WTC11 (cell line): ENCODE measurements around the gene OGFR. TPM values are rescaled to one million over a fixed set of nuclear protein-coding genes. Genes with fewer than 3 reads are reported as not detected.

Experiments used
- ATAC-seq: fragments of 200-7000 bp; cut with Tn5 transposase; 2 replicates; pipeline ENCODE4 v1.10.0; 2021; ENCODE audit warnings: mild to moderate bottlenecking, moderate library complexity
- CTCF ChIA-PET: fragments of 300-600 bp; sonication (Branson Sonifier 250); formaldehyde crosslinking; loops from one replicate; lab custom pipeline; 2021; ENCODE audit warnings: antibody characterized with exemption; lab: Charles Lee
- POLR2A ChIA-PET: fragments of 350-600 bp; sonication (Branson Sonifier 250); formaldehyde crosslinking; loops from one replicate; lab custom pipeline; 2021; ENCODE audit warnings: antibody characterized with exemption; lab: Charles Lee
- DNase-seq: peaks from one replicate; pipeline ENCODE4 v3.0.0; 2021; ENCODE audit warnings: low spot score
- H3K27ac Mint-ChIP-seq: 2 replicates; pipeline ENCODE4 v1.8.0; 2021; ENCODE audit warnings: mixed read lengths
- H3K27me3 Mint-ChIP-seq: 2 replicates; pipeline ENCODE4 v1.8.0; 2021; ENCODE audit warnings: low read depth, mild to moderate bottlenecking, moderate library complexity, mixed read lengths
- H3K36me3 Mint-ChIP-seq: 2 replicates; pipeline ENCODE4 v1.8.0; 2021; ENCODE audit warnings: mixed read lengths
- H3K4me1 Mint-ChIP-seq: 2 replicates; pipeline ENCODE4 v1.8.0; 2022; ENCODE audit warnings: mixed read lengths
- H3K4me3 Mint-ChIP-seq: 2 replicates; pipeline ENCODE4 v1.8.0; 2021; ENCODE audit warnings: mild to moderate bottlenecking, moderate library complexity, mixed read lengths
- H3K9me3 Mint-ChIP-seq: 2 replicates; pipeline ENCODE4 v1.8.0; 2021; ENCODE audit warnings: mixed read lengths
- ETV6 ChIP-seq: sonication (generic); formaldehyde crosslinking; IDR thresholded peaks from 2 replicates; pipeline ENCODE4 v1.8.1; 2022; ENCODE audit warnings: mild to moderate bottlenecking, missing genetic modification reagents
- FOXJ3 ChIP-seq: sonication (generic); formaldehyde crosslinking; IDR thresholded peaks from 2 replicates; pipeline ENCODE4 v1.9.0; 2021; ENCODE audit warnings: missing genetic modification reagents, mild to moderate bottlenecking, borderline replicate concordance
- JAZF1 ChIP-seq: fragments of 250-450 bp; sonication (Bioruptor Pico); IDR thresholded peaks from 2 replicates; pipeline ENCODE4 v1.9.0; 2021; ENCODE audit warnings: moderate library complexity, mild to moderate bottlenecking, inconsistent platforms
- JUN ChIP-seq: sonication (generic); formaldehyde crosslinking; IDR thresholded peaks from 2 replicates; pipeline ENCODE4 v1.8.0; 2023; ENCODE audit warnings: mild to moderate bottlenecking, missing genetic modification reagents
- KAT7 ChIP-seq: sonication (generic); formaldehyde crosslinking; IDR thresholded peaks from 2 replicates; pipeline ENCODE4 v1.8.1; 2023; ENCODE audit warnings: missing genetic modification reagents, mild to moderate bottlenecking, borderline replicate concordance
- NFATC4 ChIP-seq: fragments of 250-450 bp; sonication (Bioruptor Pico); IDR thresholded peaks from 2 replicates; pipeline ENCODE4 v1.9.0; 2021; ENCODE audit warnings: mild to moderate bottlenecking
- NFYB ChIP-seq: sonication (generic); formaldehyde crosslinking; conservative IDR thresholded peaks from 2 replicates; pipeline ENCODE4 v1.8.0; 2022; ENCODE audit warnings: low read depth, missing genetic modification reagents
- ZNF317 ChIP-seq: sonication (generic); formaldehyde crosslinking; IDR thresholded peaks from 2 replicates; pipeline ENCODE4 v1.8.1; 2023; ENCODE audit warnings: low read depth, mild to moderate bottlenecking, moderate library complexity, missing genetic modification reagents, borderline replicate concordance
- ZNF396 ChIP-seq: fragments of 250-450 bp; sonication (Bioruptor Pico); IDR thresholded peaks from 2 replicates; pipeline ENCODE4 v1.8.0; 2021; ENCODE audit warnings: mild to moderate bottlenecking, moderate library complexity, borderline replicate concordance
- ZNF416 ChIP-seq: fragments of 250-450 bp; sonication (Bioruptor Pico); IDR thresholded peaks from 2 replicates; pipeline ENCODE4 v1.9.0; 2021; ENCODE audit warnings: mild to moderate bottlenecking, inconsistent platforms
- ZNF423 ChIP-seq: fragments of 250-450 bp; sonication (Bioruptor Pico); IDR thresholded peaks from 2 replicates; pipeline ENCODE4 v2.1.2; 2022; ENCODE audit warnings: mild to moderate bottlenecking, moderate library complexity
- total RNA-seq: library from RNA; stranded (reverse); gene quantifications from 3 replicates; pipeline ENCODE4 v1.2.3, GENCODE V29; 2021
- TF ChIP-seq, protein P1 (sequence below): sonication (generic); formaldehyde crosslinking; IDR thresholded peaks from 2 replicates; pipeline ENCODE4 v1.8.0; 2023; ENCODE audit warnings: mild to moderate bottlenecking, missing genetic modification reagents
- TF ChIP-seq, protein P2 (sequence below): sonication (generic); formaldehyde crosslinking; IDR thresholded peaks from 2 replicates; pipeline ENCODE4 v1.8.0; 2022; ENCODE audit warnings: mild to moderate bottlenecking, missing genetic modification reagents
- TF ChIP-seq, protein P3 (sequence below): sonication (generic); formaldehyde crosslinking; IDR thresholded peaks from 2 replicates; pipeline ENCODE4 v1.8.1; 2023; ENCODE audit warnings: mild to moderate bottlenecking, missing genetic modification reagents
- TF ChIP-seq, protein P4 (sequence below): sonication (generic); formaldehyde crosslinking; IDR thresholded peaks from 2 replicates; pipeline ENCODE4 v1.8.1; 2022; ENCODE audit warnings: missing genetic modification reagents, borderline replicate concordance

OGFR gene
- total RNA-seq, 1 experiment from 2014 or later: 43.3 TPM

DNA sequence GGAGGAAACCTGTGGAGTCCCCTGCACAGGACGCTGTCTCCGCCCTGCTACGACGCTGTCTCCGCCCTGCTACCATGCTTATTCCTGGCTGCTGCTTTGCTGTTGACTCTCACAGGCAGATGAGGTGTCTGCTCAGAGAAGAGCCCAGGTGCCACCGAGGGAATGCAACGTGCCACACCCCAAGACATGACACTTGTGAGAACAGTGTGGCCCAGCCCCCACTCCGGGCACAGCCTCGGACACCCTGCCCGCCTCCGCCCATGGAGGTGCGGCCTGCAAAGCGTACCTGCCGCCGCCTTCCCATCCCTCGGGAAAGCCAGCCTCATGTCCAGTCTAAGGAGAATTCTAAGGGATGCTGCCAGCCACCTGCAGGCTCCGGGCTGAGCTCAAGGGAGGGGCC is 23.9 kb upstream of the OGFR start:
- Mint-ChIP-seq H3K9me3 (no peaks in the 10 kb centered on the region), H3K4me1 (peaks cover 11% of the 10 kb centered on the region), H3K36me3 (no peaks in the 10 kb centered on the region), H3K27ac (no peak overlapping the region), H3K4me3 (no peak overlapping the region), H3K27me3 (no peaks in the 10 kb centered on the region)
- ATAC-seq (no peak), DNase-seq (no peak)
- TF ChIP-seq ZNF416 (CRISPR knock-in tag) (no peak), KAT7 (CRISPR knock-in tag) (no peak), JAZF1 (CRISPR knock-in tag) (no peak), ZNF317 (CRISPR knock-in tag) (no peak), ETV6 (CRISPR knock-in tag) (no peak), ZNF423 (CRISPR knock-in tag) (no peak), NFATC4 (CRISPR knock-in tag) (no peak), FOXJ3 (CRISPR knock-in tag) (no peak), JUN (CRISPR knock-in tag) (no peak), ZNF396 (CRISPR knock-in tag) (no peak)
- TF ChIP-seq, protein P1, sequence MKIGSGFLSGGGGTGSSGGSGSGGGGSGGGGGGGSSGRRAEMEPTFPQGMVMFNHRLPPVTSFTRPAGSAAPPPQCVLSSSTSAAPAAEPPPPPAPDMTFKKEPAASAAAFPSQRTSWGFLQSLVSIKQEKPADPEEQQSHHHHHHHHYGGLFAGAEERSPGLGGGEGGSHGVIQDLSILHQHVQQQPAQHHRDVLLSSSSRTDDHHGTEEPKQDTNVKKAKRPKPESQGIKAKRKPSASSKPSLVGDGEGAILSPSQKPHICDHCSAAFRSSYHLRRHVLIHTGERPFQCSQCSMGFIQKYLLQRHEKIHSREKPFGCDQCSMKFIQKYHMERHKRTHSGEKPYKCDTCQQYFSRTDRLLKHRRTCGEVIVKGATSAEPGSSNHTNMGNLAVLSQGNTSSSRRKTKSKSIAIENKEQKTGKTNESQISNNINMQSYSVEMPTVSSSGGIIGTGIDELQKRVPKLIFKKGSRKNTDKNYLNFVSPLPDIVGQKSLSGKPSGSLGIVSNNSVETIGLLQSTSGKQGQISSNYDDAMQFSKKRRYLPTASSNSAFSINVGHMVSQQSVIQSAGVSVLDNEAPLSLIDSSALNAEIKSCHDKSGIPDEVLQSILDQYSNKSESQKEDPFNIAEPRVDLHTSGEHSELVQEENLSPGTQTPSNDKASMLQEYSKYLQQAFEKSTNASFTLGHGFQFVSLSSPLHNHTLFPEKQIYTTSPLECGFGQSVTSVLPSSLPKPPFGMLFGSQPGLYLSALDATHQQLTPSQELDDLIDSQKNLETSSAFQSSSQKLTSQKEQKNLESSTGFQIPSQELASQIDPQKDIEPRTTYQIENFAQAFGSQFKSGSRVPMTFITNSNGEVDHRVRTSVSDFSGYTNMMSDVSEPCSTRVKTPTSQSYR (CRISPR knock-in tag): no peak
- TF ChIP-seq, protein P2, sequence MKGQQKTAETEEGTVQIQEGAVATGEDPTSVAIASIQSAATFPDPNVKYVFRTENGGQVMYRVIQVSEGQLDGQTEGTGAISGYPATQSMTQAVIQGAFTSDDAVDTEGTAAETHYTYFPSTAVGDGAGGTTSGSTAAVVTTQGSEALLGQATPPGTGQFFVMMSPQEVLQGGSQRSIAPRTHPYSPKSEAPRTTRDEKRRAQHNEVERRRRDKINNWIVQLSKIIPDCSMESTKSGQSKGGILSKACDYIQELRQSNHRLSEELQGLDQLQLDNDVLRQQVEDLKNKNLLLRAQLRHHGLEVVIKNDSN: no peak
- TF ChIP-seq, protein P3, sequence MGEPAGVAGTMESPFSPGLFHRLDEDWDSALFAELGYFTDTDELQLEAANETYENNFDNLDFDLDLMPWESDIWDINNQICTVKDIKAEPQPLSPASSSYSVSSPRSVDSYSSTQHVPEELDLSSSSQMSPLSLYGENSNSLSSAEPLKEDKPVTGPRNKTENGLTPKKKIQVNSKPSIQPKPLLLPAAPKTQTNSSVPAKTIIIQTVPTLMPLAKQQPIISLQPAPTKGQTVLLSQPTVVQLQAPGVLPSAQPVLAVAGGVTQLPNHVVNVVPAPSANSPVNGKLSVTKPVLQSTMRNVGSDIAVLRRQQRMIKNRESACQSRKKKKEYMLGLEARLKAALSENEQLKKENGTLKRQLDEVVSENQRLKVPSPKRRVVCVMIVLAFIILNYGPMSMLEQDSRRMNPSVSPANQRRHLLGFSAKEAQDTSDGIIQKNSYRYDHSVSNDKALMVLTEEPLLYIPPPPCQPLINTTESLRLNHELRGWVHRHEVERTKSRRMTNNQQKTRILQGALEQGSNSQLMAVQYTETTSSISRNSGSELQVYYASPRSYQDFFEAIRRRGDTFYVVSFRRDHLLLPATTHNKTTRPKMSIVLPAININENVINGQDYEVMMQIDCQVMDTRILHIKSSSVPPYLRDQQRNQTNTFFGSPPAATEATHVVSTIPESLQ (CRISPR knock-in tag): no peak
- TF ChIP-seq, protein P4, sequence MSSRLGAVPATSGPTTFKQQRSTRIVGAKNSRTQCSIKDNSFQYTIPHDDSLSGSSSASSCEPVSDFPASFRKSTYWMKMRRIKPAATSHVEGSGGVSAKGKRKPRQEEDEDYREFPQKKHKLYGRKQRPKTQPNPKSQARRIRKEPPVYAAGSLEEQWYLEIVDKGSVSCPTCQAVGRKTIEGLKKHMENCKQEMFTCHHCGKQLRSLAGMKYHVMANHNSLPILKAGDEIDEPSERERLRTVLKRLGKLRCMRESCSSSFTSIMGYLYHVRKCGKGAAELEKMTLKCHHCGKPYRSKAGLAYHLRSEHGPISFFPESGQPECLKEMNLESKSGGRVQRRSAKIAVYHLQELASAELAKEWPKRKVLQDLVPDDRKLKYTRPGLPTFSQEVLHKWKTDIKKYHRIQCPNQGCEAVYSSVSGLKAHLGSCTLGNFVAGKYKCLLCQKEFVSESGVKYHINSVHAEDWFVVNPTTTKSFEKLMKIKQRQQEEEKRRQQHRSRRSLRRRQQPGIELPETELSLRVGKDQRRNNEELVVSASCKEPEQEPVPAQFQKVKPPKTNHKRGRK (CRISPR knock-in tag): no peak
- POLR2A ChIA-PET: no interaction called here
- CTCF ChIA-PET: interaction anchor here (1.0 to 2.2 kb wide), 2 partner anchors 13 to 72 kb away, joined by 3 to 20 read pairs; partner anchors contain the start of gene NTSR1

- ChIA-PET CTCF (interaction anchor here (0.6 to 2.5 kb wide), 17 partner anchors 9 to 282 kb away, joined by 3 to 28 read pairs (median 5); partner anchors contain the start of genes COL9A3, MRGBP and NTSR1), POLR2A (no interaction called here)
- Mint-ChIP-seq H3K4me3 (no peak overlapping the region), H3K27ac (no peak overlapping the region; the same call in 1 of the 2 replicates), H3K36me3 (no peaks in the 10 kb centered on the region), H3K9me3 (no peaks in the 10 kb centered on the region), H3K4me1 (peaks cover 4% of the 10 kb centered on the region), H3K27me3 (no peaks in the 10 kb centered on the region)
- DNase-seq (peak; percentile 55), ATAC-seq (peak; percentile 37)
- peak; percentile 36; the same call in 1 of the 2 replicates for TF ChIP-seq NFYB (CRISPR knock-in tag)
- no peak for TF ChIP-seq FOXJ3 (CRISPR knock-in tag)
Observed at GRCh38 chr20:62782149-62782892, 22.3 kb upstream of the OGFR start.
